ENCODE measurements around the gene NDUFS3. TPM values are rescaled to one million over a fixed set of nuclear protein-coding genes. Genes with fewer than 3 reads are reported as not detected.
A peak's percentile ranks its signal among the peaks of the same experiment; 100 is the strongest.

Gene NDUFS3
- polyA plus RNA-seq, 1 donor (not counting 4 experiments of a cell fraction or from before 2014, with no cell fraction given) = 119 TPM

GRCh38 chr11:47564933-47565339 lies 13.9 kb upstream of the NDUFS3 start:
- H3K79me2 ChIP-seq (ENCODE audit: control insufficient read depth, insufficient read depth, low read length) = peaks cover 46% of the 10 kb centered on the region
- dilution Hi-C loops (cut with MboI; ENCODE audit: extremely low pct_ligation_motif_present, low sequenced_read_pairs) = no loop called here
- H2AFZ ChIP-seq (ENCODE audit: control insufficient read depth, low read length) = peak overlapping the region; percentile 84

GRCh38 chr11:47565340-47566148 lies 13.3 kb upstream of the NDUFS3 start, which contains the start of gene PTPMT1:
TSS of gene PTPMT1 (plus strand) at chr11:47565599. CDS start at chr11:47565623, 24 bp downstream.
- H3K4me1 ChIP-seq (ENCODE audit: control insufficient read depth, extremely low read depth, insufficient read depth, low read length) = peaks cover 13% of the 10 kb centered on the region
- no peaks in the 10 kb centered on the region for H3K9me3 ChIP-seq (ENCODE audit: control insufficient read depth, low read depth, low read length)
- peak within 1 kb of the TSS; percentile 94 for H3K9ac ChIP-seq (ENCODE audit: control insufficient read depth, extremely low read depth, insufficient read depth, low read length)
- H3K79me2 ChIP-seq (ENCODE audit: control insufficient read depth, insufficient read depth, low read length) = peaks cover 51% of the 10 kb centered on the region
- peak within 1 kb of the TSS; percentile 89 for H3K4me2 ChIP-seq (ENCODE audit: control insufficient read depth, extremely low read depth, insufficient read depth, low read depth, low read length)
- H2AFZ ChIP-seq (ENCODE audit: control insufficient read depth, low read length) = peak within 1 kb of the TSS; percentile 88
- no peak for DNase-seq (ENCODE audit: low read depth, low spot score)
- peak within 1 kb of the TSS; percentile 87 for H3K27ac ChIP-seq (ENCODE audit: control insufficient read depth, insufficient read depth, low read length)
- dilution Hi-C loops (cut with MboI; ENCODE audit: extremely low pct_ligation_motif_present, low sequenced_read_pairs) = no loop called here
- no peaks in the 10 kb centered on the region for H3K27me3 ChIP-seq (ENCODE audit: control insufficient read depth, extremely low read depth, insufficient read depth, low read length)
- no peaks in the 10 kb centered on the region for H3K9me1 ChIP-seq (ENCODE audit: control insufficient read depth, extremely low read depth, insufficient read depth, low read length)
- FAIRE-seq = no peak
- H3K36me3 ChIP-seq (ENCODE audit: control insufficient read depth in 2 of 2, extremely low read depth in 1 of 2, insufficient read depth in 2 of 2, low read length in 2 of 2) = peaks cover 2 to 5% of the 10 kb centered on the region in 2 experiments
- no peak for TF ChIP-seq CTCF (optimal IDR thresholded peaks at IDR 0.05 in 1 of 3, IDR thresholded peaks at IDR 0.05 in 1 of 3, conservative IDR thresholded peaks at IDR 0.05 in 1 of 3; ENCODE audit: extremely low read depth in 1 of 3, insufficient read depth in 2 of 3, low read length in 3 of 3)
- no peak for TF ChIP-seq EZH2 (IDR thresholded peaks at IDR 0.05; ENCODE audit: low read length)
- H4K20me1 ChIP-seq (ENCODE audit: control insufficient read depth, extremely low read depth, insufficient read depth, low read length) = peaks cover 4% of the 10 kb centered on the region
- H3K4me3 ChIP-seq (ENCODE audit: control insufficient read depth in 2 of 3, extremely low read depth in 1 of 3, insufficient read depth in 2 of 3, low read depth in 1 of 3, low read length in 3 of 3) = peak within 1 kb of the TSS; percentile 91 to 95 (median 93)

More at GRCh38 chr11:47564933-47565339, 13.9 kb upstream of the NDUFS3 start:
- Histone ChIP-seq H4K20me1 (ENCODE audit: control insufficient read depth, extremely low read depth, insufficient read depth, low read length) (no peaks in the 10 kb centered on the region), H3K36me3 (ENCODE audit: control insufficient read depth in 2 of 2, extremely low read depth in 1 of 2, insufficient read depth in 2 of 2, low read length in 2 of 2) (peaks cover under 1 to 2% of the 10 kb centered on the region in 2 experiments), H3K4me3 (ENCODE audit: control insufficient read depth in 2 of 3, extremely low read depth in 1 of 3, insufficient read depth in 2 of 3, low read depth in 1 of 3, low read length in 3 of 3) (peak overlapping the region; percentile 91 to 95 (median 93)), H3K4me2 (ENCODE audit: control insufficient read depth, extremely low read depth, insufficient read depth, low read depth, low read length) (peak overlapping the region; percentile 89), H3K9me1 (ENCODE audit: control insufficient read depth, extremely low read depth, insufficient read depth, low read length) (no peaks in the 10 kb centered on the region), H3K9ac (ENCODE audit: control insufficient read depth, extremely low read depth, insufficient read depth, low read length) (peak overlapping the region; percentile 94), H3K9me3 (ENCODE audit: control insufficient read depth, low read depth, low read length) (no peaks in the 10 kb centered on the region), H3K4me1 (ENCODE audit: control insufficient read depth, extremely low read depth, insufficient read depth, low read length) (peaks cover 13% of the 10 kb centered on the region), H3K27me3 (ENCODE audit: control insufficient read depth, extremely low read depth, insufficient read depth, low read length) (no peaks in the 10 kb centered on the region), H3K27ac (ENCODE audit: control insufficient read depth, insufficient read depth, low read length) (peak overlapping the region; percentile 87)
- FAIRE-seq = no peak
- DNase-seq (ENCODE audit: low read depth, low spot score) = no peak
- TF ChIP-seq EZH2 (IDR thresholded peaks at IDR 0.05; ENCODE audit: low read length) = no peak
- no peak for TF ChIP-seq CTCF (optimal IDR thresholded peaks at IDR 0.05 in 1 of 3, IDR thresholded peaks at IDR 0.05 in 1 of 3, conservative IDR thresholded peaks at IDR 0.05 in 1 of 3; ENCODE audit: extremely low read depth in 1 of 3, insufficient read depth in 2 of 3, low read length in 3 of 3)
